Endothelial cell of umbilical vein (primary cell): Measurements from ENCODE around the gene NKTR. TPM values are rescaled to one million over a fixed set of nuclear protein-coding genes. Genes with fewer than 3 reads are reported as not detected.

Experiments used
- BruUV-seq: library from RNA; stranded (reverse); fragments of 400-500 nt; replicated peaks from 2 replicates; lab custom pipeline; 2021; lab: Mats Ljungman, UMichigan
- CTCF ChIA-PET: fragments of 300-600, 350-600 bp; sonication (Branson Sonifier 250); formaldehyde crosslinking; loops from one replicate; lab custom pipeline; 2021; ENCODE audit warnings: antibody characterized with exemption, inconsistent platforms; lab: Charles Lee
- POLR2A ChIA-PET: fragments of 300-600, 350-600 bp; sonication (Branson Sonifier 250); formaldehyde crosslinking; loops from one replicate; lab custom pipeline; 2021; ENCODE audit warnings: antibody characterized with exemption, inconsistent platforms; lab: Charles Lee
- DNase-seq: peaks from one replicate; pipeline ENCODE4 v3.0.0-alpha.2; 2011; ENCODE audit warnings: low read depth, low spot score
- FAIRE-seq: peaks from 2 replicates; lab custom pipeline; 2011; peaks lifted over from hg19 to GRCh38; lab: Jason Lieb, UNC
- H2AFZ ChIP-seq: 2 replicates; pipeline ENCODE4 v1.6.0; 2012; ENCODE audit warnings: low read depth, low read length, control low read depth, inconsistent platforms
- H3K27ac ChIP-seq: 2 replicates; pipeline ENCODE4 v1.5.1; 2011; ENCODE audit warnings: low read depth, mild to moderate bottlenecking, control low read depth, low read length, moderate library complexity; ENCODE audit not compliant: insufficient read depth
- H3K27me3 ChIP-seq, 2 experiments: 2 replicates each; pipeline versions ENCODE4 v1.6.0 to v1.6.1; 2011; ENCODE audit warnings: low read length in 2 of 2, mixed read lengths in 1 of 2; ENCODE audit not compliant: control insufficient read depth in 2 of 2, insufficient read depth in 2 of 2
- H3K36me3 ChIP-seq, 2 experiments: 2 replicates in 1 of 2; 3 replicates in 1 of 2; pipeline ENCODE4 v1.5.1; 2011; ENCODE audit warnings: low read length in 2 of 2, mild to moderate bottlenecking in 1 of 2, moderate library complexity in 1 of 2; ENCODE audit not compliant: control insufficient read depth in 2 of 2, insufficient read depth in 2 of 2; ENCODE audit errors: extremely low read depth in 1 of 2
- H3K4me1 ChIP-seq: 3 replicates; pipeline ENCODE4 v1.5.1; 2011; ENCODE audit warnings: mild to moderate bottlenecking, low read length; ENCODE audit not compliant: control insufficient read depth, insufficient read depth; ENCODE audit errors: extremely low read depth
- H3K4me2 ChIP-seq: 2 replicates; pipeline ENCODE4 v1.6.1; 2011; ENCODE audit warnings: low read length, control low read depth, mixed read lengths; ENCODE audit not compliant: insufficient read depth
- H3K4me3 ChIP-seq, 3 experiments: fragments of 200-600 bp in 1 of 3; sonication (generic), shearing (Covaris generic) in 1 of 3; replicated peaks in 1 of 3; 2 replicates each; pipeline ENCODE4 v1.5.1; 2011 to 2016; ENCODE audit warnings: control low read depth in 3 of 3, low read length in 3 of 3, mild to moderate bottlenecking in 2 of 3, inconsistent platforms in 1 of 3, low read depth in 1 of 3, moderate library complexity in 1 of 3; ENCODE audit not compliant: insufficient read depth in 1 of 3
- H3K79me2 ChIP-seq: 2 replicates; pipeline ENCODE4 v1.6.0; 2012; ENCODE audit warnings: low read length, inconsistent platforms; ENCODE audit not compliant: control insufficient read depth, insufficient read depth
- H3K9ac ChIP-seq: replicated peaks from 2 replicates; pipeline ENCODE3; 2011; ENCODE audit warnings: low read length, control low read depth; ENCODE audit not compliant: insufficient read depth; ENCODE audit errors: extremely low read depth
- H3K9me1 ChIP-seq: replicated peaks from 3 replicates; pipeline ENCODE4 v1.6.0; 2011; ENCODE audit warnings: mild to moderate bottlenecking, low read length; ENCODE audit not compliant: control insufficient read depth, insufficient read depth; ENCODE audit errors: extremely low read depth
- H3K9me3 ChIP-seq: replicated peaks from 2 replicates; pipeline ENCODE4 v1.5.1; 2012; ENCODE audit warnings: low read length, inconsistent platforms; ENCODE audit not compliant: control insufficient read depth, insufficient read depth
- H4K20me1 ChIP-seq: replicated peaks from 2 replicates; pipeline ENCODE3; 2011; ENCODE audit warnings: mild to moderate bottlenecking, low read length; ENCODE audit not compliant: control insufficient read depth, insufficient read depth; ENCODE audit errors: extremely low read depth
- CTCF ChIP-seq, 2 donors: IDR thresholded peaks; 1 replicate in 1 of 2; 2 replicates in 1 of 2; pipeline ENCODE4 v1.5.1; 2011; ENCODE audit warnings: low read length in 2 of 2, mild to moderate bottlenecking in 2 of 2, moderate library complexity in 2 of 2, control low read depth in 1 of 2, inconsistent platforms in 1 of 2, low read depth in 1 of 2; ENCODE audit not compliant: insufficient read depth in 1 of 2; ENCODE audit errors: extremely low read depth in 1 of 2
- EZH2 ChIP-seq: IDR thresholded peaks from 2 replicates; pipeline ENCODE4 v1.6.1; 2012; ENCODE audit warnings: borderline replicate concordance, low read depth, mild to moderate bottlenecking, moderate library complexity, low read length, inconsistent platforms; ENCODE audit not compliant: severe bottlenecking
- GATA2 ChIP-seq: IDR thresholded peaks from 2 replicates; pipeline ENCODE4 v1.7.0; 2011; ENCODE audit warnings: low read depth, mild to moderate bottlenecking, moderate library complexity, mixed read lengths, low read length; ENCODE audit not compliant: insufficient read length, insufficient read depth
- JUN ChIP-seq: IDR thresholded peaks from 2 replicates; pipeline ENCODE4 v1.6.1; 2011; ENCODE audit warnings: borderline replicate concordance, low read depth; ENCODE audit not compliant: insufficient read length, insufficient read depth
- MAX ChIP-seq: IDR thresholded peaks from 2 replicates; pipeline ENCODE4 v1.6.1; 2011; ENCODE audit not compliant: insufficient read depth, insufficient read length
- MYC ChIP-seq: IDR thresholded peaks from one replicate; pipeline ENCODE4 v1.6.1; 2011; ENCODE audit warnings: mild to moderate bottlenecking, low read depth, low read length
- POLR2A ChIP-seq: IDR thresholded peaks from 2 replicates; pipeline ENCODE4 v1.6.1; 2012; ENCODE audit warnings: low read depth, mild to moderate bottlenecking, control low read depth, low read length
- POLR2AphosphoS5 ChIP-seq: IDR thresholded peaks from 2 replicates; pipeline ENCODE4 v1.6.1; 2012; ENCODE audit warnings: low read depth, mild to moderate bottlenecking, control low read depth, low read length, moderate library complexity; ENCODE audit not compliant: insufficient read depth
- dilution Hi-C: fragments of 300-500 bp; cut with MboI; formaldehyde crosslinking; loops from one replicate; pipeline ENCODE4 v1.15.0; 2019; ENCODE audit warnings: low sequenced_read_pairs; ENCODE audit not compliant: extremely low pct_ligation_motif_present
- intact Hi-C: fragments of 100-400 bp; cut with micrococcal nuclease; formaldehyde crosslinking; loops from one replicate; pipeline ENCODE4 v1.10.0; 2022
- polyA plus RNA-seq, 4 experiments: library from polyadenylated mRNA; depleted of rRNA in 3 of 4; stranded (reverse) in 3 of 4; unstranded in 1 of 4; fragments of >200 nt; gene quantifications; 2 replicates each; pipeline versions ENCODE4 v1.2.1 to v1.2.3, GENCODE V29; 2011 to 2012; ENCODE audit warnings: missing spikeins in 1 of 4
- total RNA-seq: library from RNA; stranded (reverse); gene quantifications from 2 replicates; pipeline ENCODE4 v1.2.3, GENCODE V29; 2021

NKTR gene
- total and polyA plus RNA-seq, 2 donors (not counting 3 experiments of a cell fraction or from before 2014, with no cell fraction given), result 27.4 to 99.0 TPM

GRCh38 chr3:42685363-42685881 is 84.9 kb downstream of the NKTR start, which contains the start of gene KLHL40:
KLHL40 (plus strand) TSS chr3:42685537; CDS start chr3:42685619, 82 bp downstream.
- DNase-seq (no peak), FAIRE-seq (no peak)
- Histone ChIP-seq H3K79me2 (no peaks in the 10 kb centered on the region), H3K27me3 (peaks cover 17 to 22% of the 10 kb centered on the region in 2 experiments), H3K36me3 (no peaks in the 10 kb centered on the region), H3K9me3 (no peaks in the 10 kb centered on the region), H3K4me2 (no peak within 1 kb of the TSS), H3K9me1 (no peaks in the 10 kb centered on the region), H4K20me1 (no peaks in the 10 kb centered on the region), H3K27ac (no peak within 1 kb of the TSS), H3K9ac (no peak within 1 kb of the TSS), H3K4me3 (no peak within 1 kb of the TSS), H3K4me1 (no peaks in the 10 kb centered on the region), H2AFZ (peak within 1 kb of the TSS; percentile 11)
- TF ChIP-seq EZH2, result peak; percentile 62
- no peak for TF ChIP-seq MAX
- intact Hi-C loops (loop anchor here (2.0 kb wide), 1 partner anchor 31 kb away; no protein-coding TSS in a partner anchor), dilution Hi-C loops (no loop called here)
- ChIA-PET CTCF (no interaction called here), POLR2A (no interaction called here)
- BruUV-seq, result no TSS peak

DNA sequence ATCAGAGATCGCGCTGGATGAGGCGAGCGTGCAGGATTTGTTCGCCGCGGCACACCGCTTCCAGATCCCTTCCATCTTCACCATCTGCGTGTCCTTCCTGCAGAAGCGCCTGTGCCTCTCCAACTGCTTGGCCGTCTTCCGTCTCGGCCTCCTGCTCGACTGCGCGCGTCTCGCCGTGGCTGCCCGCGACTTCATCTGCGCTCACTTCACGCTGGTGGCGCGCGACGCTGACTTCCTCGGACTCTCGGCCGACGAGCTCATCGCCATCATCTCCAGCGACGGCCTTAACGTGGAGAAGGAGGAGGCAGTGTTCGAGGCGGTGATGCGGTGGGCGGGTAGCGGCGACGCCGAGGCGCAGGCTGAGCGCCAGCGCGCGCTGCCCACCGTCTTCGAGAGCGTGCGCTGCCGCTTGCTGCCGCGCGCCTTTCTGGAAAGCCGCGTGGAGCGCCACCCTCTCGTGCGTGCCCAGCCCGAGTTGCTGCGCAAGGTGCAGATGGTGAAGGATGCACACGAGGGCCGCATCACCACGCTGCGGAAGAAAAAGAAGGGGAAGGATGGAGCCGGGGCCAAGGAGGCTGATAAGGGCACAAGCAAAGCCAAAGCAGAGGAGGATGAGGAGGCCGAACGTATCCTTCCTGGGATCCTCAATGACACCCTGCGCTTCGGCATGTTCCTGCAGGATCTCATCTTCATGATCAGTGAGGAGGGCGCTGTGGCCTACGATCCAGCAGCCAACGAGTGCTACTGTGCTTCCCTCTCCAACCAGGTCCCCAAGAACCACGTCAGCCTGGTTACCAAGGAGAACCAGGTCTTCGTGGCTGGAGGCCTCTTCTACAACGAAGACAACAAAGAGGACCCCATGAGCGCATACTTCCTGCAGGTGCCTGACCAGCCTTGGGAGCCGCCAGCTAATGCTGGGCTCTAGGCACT is 85.7 kb downstream of the NKTR start:
- Histone ChIP-seq H3K9me3 (no peaks in the 10 kb centered on the region), H3K27ac (no peak overlapping the region), H3K9me1 (no peaks in the 10 kb centered on the region), H2AFZ (peak overlapping the region; percentile 11), H3K4me2 (no peak overlapping the region), H3K4me3 (no peak overlapping the region), H3K27me3 (peaks cover 16% of the 10 kb centered on the region in 2 experiments), H3K79me2 (no peaks in the 10 kb centered on the region), H3K4me1 (no peaks in the 10 kb centered on the region), H3K36me3 (no peaks in the 10 kb centered on the region), H4K20me1 (no peaks in the 10 kb centered on the region), H3K9ac (no peak overlapping the region)
- dilution Hi-C loops (no loop called here), intact Hi-C loops (loop anchor here (2.0 kb wide), 1 partner anchor 31 kb away; no protein-coding TSS in a partner anchor)
- no TSS peak for BruUV-seq
- TF ChIP-seq JUN, result no peak
- no peak for TF ChIP-seq POLR2A
- TF ChIP-seq GATA2, result no peak
- TF ChIP-seq CTCF (IDR thresholded peaks at IDR 0.05; ENCODE audit: extremely low read depth in 1 of 2, insufficient read depth in 1 of 2, low read depth in 1 of 2, low read length in 2 of 2), result no peak
- no peak for TF ChIP-seq MYC
- TF ChIP-seq POLR2AphosphoS5, result no peak
- TF ChIP-seq EZH2, result peak; percentile 83
- no peak for TF ChIP-seq MAX
- ChIA-PET POLR2A (no interaction called here), CTCF (no interaction called here)
- FAIRE-seq (no peak), DNase-seq (no peak)
